MM.1S (cell line): ENCODE results near the gene ALG10.

ENCODE experiments used
- EZH2 ChIP-seq: fragments of 300-600 bp; sonication (generic); optimal IDR thresholded peaks from 2 replicates; pipeline ENCODE3; 2017; ENCODE audit warnings: low read depth, mild to moderate bottlenecking, antibody characterized with exemption, low read length, mixed read lengths
- EZH2phosphoT487 ChIP-seq: fragments of 300-600 bp; sonication (generic); IDR thresholded peaks from 2 replicates; pipeline ENCODE4 v1.6.1; 2018; ENCODE audit warnings: antibody characterized with exemption, low read length
- TF ChIP-seq, protein P1 (sequence below): fragments of 300-600 bp; sonication (generic); IDR thresholded peaks from 2 replicates; pipeline ENCODE4 v1.5.1; 2016; ENCODE audit warnings: antibody characterized with exemption, low read length, mixed read lengths

DNA sequence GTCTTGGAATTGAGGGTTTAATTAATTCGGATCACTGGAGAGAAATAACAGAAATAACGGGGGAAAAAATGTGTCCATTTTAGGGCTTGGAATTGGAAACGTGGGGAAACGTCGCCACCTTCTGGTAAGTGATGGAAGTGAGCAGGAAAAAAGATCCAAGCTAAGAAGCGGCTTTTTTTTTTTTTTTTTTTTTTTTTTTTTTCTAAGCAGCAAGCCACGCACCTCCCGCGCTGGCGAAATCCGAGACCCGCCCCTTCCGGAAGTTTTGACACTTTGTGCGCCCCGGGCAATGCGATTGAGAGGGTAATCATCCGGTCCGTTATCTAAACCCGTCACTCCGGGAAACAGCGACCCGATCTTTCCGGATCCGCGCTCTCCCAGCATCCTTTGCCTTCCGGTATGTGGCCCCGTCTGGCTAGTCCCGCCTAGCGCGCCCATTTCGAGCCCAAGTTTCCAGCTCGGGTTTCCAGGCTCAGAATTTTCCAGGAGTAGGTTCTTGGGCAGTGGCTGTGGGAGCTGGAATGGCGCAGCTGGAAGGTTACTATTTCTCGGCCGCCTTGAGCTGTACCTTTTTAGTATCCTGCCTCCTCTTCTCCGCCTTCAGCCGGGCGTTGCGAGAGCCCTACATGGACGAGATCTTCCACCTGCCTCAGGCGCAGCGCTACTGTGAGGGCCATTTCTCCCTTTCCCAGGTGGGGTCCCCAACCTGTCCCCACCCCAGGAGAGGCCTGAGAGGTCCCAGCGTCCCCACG, at the start of gene ALG10:
- TF ChIP-seq, protein P1, sequence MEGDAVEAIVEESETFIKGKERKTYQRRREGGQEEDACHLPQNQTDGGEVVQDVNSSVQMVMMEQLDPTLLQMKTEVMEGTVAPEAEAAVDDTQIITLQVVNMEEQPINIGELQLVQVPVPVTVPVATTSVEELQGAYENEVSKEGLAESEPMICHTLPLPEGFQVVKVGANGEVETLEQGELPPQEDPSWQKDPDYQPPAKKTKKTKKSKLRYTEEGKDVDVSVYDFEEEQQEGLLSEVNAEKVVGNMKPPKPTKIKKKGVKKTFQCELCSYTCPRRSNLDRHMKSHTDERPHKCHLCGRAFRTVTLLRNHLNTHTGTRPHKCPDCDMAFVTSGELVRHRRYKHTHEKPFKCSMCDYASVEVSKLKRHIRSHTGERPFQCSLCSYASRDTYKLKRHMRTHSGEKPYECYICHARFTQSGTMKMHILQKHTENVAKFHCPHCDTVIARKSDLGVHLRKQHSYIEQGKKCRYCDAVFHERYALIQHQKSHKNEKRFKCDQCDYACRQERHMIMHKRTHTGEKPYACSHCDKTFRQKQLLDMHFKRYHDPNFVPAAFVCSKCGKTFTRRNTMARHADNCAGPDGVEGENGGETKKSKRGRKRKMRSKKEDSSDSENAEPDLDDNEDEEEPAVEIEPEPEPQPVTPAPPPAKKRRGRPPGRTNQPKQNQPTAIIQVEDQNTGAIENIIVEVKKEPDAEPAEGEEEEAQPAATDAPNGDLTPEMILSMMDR, result peak; percentile 56
- TF ChIP-seq EZH2phosphoT487 (no peak), EZH2 (no peak)
